ENCODE data around the gene MRM1.

Gene MRM1, protein sequence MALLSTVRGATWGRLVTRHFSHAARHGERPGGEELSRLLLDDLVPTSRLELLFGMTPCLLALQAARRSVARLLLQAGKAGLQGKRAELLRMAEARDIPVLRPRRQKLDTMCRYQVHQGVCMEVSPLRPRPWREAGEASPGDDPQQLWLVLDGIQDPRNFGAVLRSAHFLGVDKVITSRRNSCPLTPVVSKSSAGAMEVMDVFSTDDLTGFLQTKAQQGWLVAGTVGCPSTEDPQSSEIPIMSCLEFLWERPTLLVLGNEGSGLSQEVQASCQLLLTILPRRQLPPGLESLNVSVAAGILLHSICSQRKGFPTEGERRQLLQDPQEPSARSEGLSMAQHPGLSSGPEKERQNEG

DNA sequence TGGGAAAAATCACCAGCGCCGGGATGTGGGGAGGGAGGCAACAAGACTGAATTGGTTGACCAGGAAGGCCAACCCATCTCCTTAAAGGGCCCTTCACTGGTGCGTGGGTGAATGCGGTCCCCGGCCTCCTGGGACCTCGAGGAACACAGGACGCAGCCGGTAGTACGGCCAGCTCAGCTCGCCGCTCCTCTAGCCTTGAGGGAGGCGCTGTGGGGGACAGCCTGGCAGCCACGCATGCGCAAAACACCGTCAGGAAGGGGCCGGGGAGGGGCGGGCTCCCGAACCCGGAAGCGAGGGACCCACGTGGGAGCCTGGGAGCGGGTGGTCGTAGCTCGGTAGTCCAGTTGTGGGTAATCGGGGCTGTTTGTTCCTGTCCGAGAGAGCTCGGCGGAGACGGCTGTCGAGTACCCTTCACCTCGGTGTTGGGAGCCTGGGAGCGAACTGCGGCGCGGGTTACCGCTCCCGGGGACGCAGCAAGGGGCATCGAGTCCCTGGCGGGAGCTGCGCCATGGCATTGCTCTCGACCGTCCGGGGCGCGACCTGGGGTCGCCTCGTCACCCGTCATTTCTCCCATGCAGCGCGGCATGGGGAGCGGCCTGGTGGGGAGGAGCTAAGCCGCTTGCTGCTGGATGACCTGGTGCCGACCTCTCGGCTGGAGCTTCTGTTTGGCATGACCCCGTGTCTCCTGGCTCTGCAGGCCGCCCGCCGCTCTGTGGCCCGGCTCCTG, at the start of gene MRM1:
TSS of gene MRM1 (plus strand) at position 281 of the 727 bp plus-strand sequence. CDS start at position 509, 228 bp downstream.
- no peaks in the 10 kb centered on the region for H3K79me2 ChIP-seq (ENCODE audit: insufficient read depth, low read length)
- peak within 1 kb of the TSS; percentile 86 for H3K4me2 ChIP-seq (ENCODE audit: low read length)
- H2AFZ ChIP-seq (ENCODE audit: low read length) = 0 out of 2 replicates have a peak within 1 kb of the TSS, but pooled peaks have one; percentile 4
- H3K36me3 ChIP-seq (ENCODE audit: insufficient read depth, low read length) = no peaks in the 10 kb centered on the region; the same call in 1 of the 2 replicates
- no peaks in the 10 kb centered on the region for H3K9me2 ChIP-seq (ENCODE audit: low read depth, low read length)
- peaks cover 33% of the 10 kb centered on the region for H3K4me1 ChIP-seq (ENCODE audit: insufficient read depth, low read length, severe bottlenecking)
- H4K20me1 ChIP-seq (ENCODE audit: insufficient read depth, low read length) = no peaks in the 10 kb centered on the region
- TF ChIP-seq, protein P1, sequence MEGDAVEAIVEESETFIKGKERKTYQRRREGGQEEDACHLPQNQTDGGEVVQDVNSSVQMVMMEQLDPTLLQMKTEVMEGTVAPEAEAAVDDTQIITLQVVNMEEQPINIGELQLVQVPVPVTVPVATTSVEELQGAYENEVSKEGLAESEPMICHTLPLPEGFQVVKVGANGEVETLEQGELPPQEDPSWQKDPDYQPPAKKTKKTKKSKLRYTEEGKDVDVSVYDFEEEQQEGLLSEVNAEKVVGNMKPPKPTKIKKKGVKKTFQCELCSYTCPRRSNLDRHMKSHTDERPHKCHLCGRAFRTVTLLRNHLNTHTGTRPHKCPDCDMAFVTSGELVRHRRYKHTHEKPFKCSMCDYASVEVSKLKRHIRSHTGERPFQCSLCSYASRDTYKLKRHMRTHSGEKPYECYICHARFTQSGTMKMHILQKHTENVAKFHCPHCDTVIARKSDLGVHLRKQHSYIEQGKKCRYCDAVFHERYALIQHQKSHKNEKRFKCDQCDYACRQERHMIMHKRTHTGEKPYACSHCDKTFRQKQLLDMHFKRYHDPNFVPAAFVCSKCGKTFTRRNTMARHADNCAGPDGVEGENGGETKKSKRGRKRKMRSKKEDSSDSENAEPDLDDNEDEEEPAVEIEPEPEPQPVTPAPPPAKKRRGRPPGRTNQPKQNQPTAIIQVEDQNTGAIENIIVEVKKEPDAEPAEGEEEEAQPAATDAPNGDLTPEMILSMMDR (IDR thresholded peaks at IDR 0.05; ENCODE audit: low read length) = no peak
- TF ChIP-seq EZH2 (IDR thresholded peaks at IDR 0.05; ENCODE audit: borderline replicate concordance, low read length) = no peak
- H3K27me3 ChIP-seq (ENCODE audit: insufficient read depth, low read length) = no peaks in the 10 kb centered on the region
- no peaks in the 10 kb centered on the region for H3F3A ChIP-seq (ENCODE audit: insufficient read depth, low read length)
- no peaks in the 10 kb centered on the region for H3K9me3 ChIP-seq (ENCODE audit: low read length)
- peak within 1 kb of the TSS; percentile 21 for H3K27ac ChIP-seq (ENCODE audit: low read depth, low read length, poor library complexity, severe bottlenecking)
- peak within 1 kb of the TSS; percentile 88 for H3K4me3 ChIP-seq (ENCODE audit: low read depth, low read length, poor library complexity, severe bottlenecking)
- peak within 1 kb of the TSS; percentile 83 for H3K9ac ChIP-seq (ENCODE audit: low read length)

- no peak overlapping the region for H3K9ac ChIP-seq (ENCODE audit: low read length)
- peaks cover 62% of the 10 kb centered on the region for H3K36me3 ChIP-seq (ENCODE audit: insufficient read depth, low read length)
- TF ChIP-seq, protein P1 (IDR thresholded peaks at IDR 0.05; ENCODE audit: low read length) = no peak
- TF ChIP-seq EZH2 (IDR thresholded peaks at IDR 0.05; ENCODE audit: borderline replicate concordance, low read length) = no peak
- H3K27me3 ChIP-seq (ENCODE audit: insufficient read depth, low read length) = no peaks in the 10 kb centered on the region
- H3K4me3 ChIP-seq (ENCODE audit: low read depth, low read length, poor library complexity, severe bottlenecking) = no peak overlapping the region
- H3K4me2 ChIP-seq (ENCODE audit: low read length) = no peak overlapping the region
- peaks cover 72% of the 10 kb centered on the region for H3K79me2 ChIP-seq (ENCODE audit: insufficient read depth, low read length)
- no peak overlapping the region for H2AFZ ChIP-seq (ENCODE audit: low read length)
- no peaks in the 10 kb centered on the region for H4K20me1 ChIP-seq (ENCODE audit: insufficient read depth, low read length)
- no peak overlapping the region for H3K27ac ChIP-seq (ENCODE audit: low read depth, low read length, poor library complexity, severe bottlenecking)
- H3K4me1 ChIP-seq (ENCODE audit: insufficient read depth, low read length, severe bottlenecking) = peaks cover 51% of the 10 kb centered on the region
- H3K9me2 ChIP-seq (ENCODE audit: low read depth, low read length) = no peaks in the 10 kb centered on the region
- H3K9me3 ChIP-seq (ENCODE audit: low read length) = no peaks in the 10 kb centered on the region
- H3F3A ChIP-seq (ENCODE audit: insufficient read depth, low read length) = no peaks in the 10 kb centered on the region
These were observed 47.9 kb upstream of the MRM1 start for GRCh38 chr17:36553459-36553858.

DNA sequence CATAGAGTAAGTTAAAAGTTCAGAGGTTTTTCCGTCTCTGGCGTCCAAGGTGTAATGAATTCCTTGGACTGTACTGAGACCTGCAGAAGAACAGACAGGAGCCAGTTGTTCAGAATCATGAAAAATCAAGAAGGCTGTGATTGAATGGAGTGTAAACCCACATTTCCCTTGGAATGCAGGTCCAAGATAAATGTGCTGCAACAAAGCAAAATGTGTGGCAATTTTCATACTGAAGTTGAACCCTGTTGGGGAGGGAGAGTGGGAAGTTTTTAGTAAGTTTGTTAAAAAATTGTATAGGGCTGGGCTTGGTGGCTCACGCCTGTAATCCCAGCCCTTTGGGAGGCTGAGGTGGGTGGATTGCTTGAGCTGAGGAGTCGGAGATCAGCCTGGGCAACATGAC, 35.3 kb upstream of the MRM1 start:
- no peak overlapping the region for H3K9ac ChIP-seq (ENCODE audit: low read length)
- no peaks in the 10 kb centered on the region for H3F3A ChIP-seq (ENCODE audit: insufficient read depth, low read length)
- no peak for TF ChIP-seq EZH2 (IDR thresholded peaks at IDR 0.05; ENCODE audit: borderline replicate concordance, low read length)
- TF ChIP-seq, protein P1 (IDR thresholded peaks at IDR 0.05; ENCODE audit: low read length) = no peak
- no peaks in the 10 kb centered on the region for H4K20me1 ChIP-seq (ENCODE audit: insufficient read depth, low read length)
- H3K36me3 ChIP-seq (ENCODE audit: insufficient read depth, low read length) = peaks cover 86% of the 10 kb centered on the region
- H3K4me3 ChIP-seq (ENCODE audit: low read depth, low read length, poor library complexity, severe bottlenecking) = no peak overlapping the region
- H2AFZ ChIP-seq (ENCODE audit: low read length) = no peak overlapping the region
- H3K27ac ChIP-seq (ENCODE audit: low read depth, low read length, poor library complexity, severe bottlenecking) = no peak overlapping the region
- H3K79me2 ChIP-seq (ENCODE audit: insufficient read depth, low read length) = peaks cover 7% of the 10 kb centered on the region; the same call in 1 of the 2 replicates
- H3K4me2 ChIP-seq (ENCODE audit: low read length) = no peak overlapping the region
- H3K4me1 ChIP-seq (ENCODE audit: insufficient read depth, low read length, severe bottlenecking) = no peaks in the 10 kb centered on the region
- no peaks in the 10 kb centered on the region for H3K9me2 ChIP-seq (ENCODE audit: low read depth, low read length)
- no peaks in the 10 kb centered on the region for H3K9me3 ChIP-seq (ENCODE audit: low read length)
- H3K27me3 ChIP-seq (ENCODE audit: insufficient read depth, low read length) = no peaks in the 10 kb centered on the region
